Raji (cell line): ENCODE data around the gene DAZAP1.

ENCODE experiments used
- POLR2A ChIP-seq: IDR thresholded peaks from 2 replicates; pipeline ENCODE4 v1.6.1; 2011; ENCODE audit warnings: low read depth, low read length, control low read depth; ENCODE audit not compliant: insufficient read depth

Gene DAZAP1

GRCh38 chr19:1422943-1423342, 15.6 kb downstream of the DAZAP1 start:
- TF ChIP-seq POLR2A = no peak

DNA sequence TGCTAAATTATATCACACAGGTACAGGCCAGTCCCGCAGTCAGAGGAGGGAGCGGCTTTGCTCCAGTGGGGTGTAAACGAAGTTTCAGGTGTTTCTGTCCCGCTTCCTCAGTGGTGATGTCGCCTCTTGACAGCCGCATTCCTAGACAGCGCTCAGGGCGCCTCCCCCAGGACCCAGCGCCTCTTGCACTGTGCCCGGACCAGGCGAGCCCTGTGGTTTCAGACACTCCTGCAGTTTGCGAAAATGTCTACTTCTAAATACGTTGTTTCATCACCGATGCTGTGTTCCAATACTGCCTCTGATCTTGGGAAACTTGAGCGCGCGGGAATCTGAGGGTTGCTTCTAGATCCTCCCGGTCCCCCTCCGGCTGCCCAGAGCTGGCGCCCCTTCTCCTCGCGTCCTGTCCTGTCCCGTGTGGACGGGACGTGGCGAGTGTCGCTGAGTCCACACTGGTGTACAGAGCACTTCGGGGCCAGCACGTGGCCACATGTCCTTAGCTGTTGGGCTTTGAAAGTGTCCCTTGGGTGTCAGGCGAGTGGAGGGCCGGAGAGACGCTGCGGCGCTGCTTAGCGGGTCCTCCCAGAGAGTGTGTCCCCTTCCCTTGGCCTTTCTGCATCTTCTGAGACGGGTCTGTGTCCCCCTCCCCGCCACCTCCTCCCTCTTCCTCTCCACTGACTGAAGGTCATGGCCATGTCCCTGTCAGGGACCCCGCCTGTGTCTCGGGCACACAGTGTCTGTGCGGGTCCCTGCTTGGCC, 16.2 kb downstream of the DAZAP1 start:
- no peak for TF ChIP-seq POLR2A

DNA sequence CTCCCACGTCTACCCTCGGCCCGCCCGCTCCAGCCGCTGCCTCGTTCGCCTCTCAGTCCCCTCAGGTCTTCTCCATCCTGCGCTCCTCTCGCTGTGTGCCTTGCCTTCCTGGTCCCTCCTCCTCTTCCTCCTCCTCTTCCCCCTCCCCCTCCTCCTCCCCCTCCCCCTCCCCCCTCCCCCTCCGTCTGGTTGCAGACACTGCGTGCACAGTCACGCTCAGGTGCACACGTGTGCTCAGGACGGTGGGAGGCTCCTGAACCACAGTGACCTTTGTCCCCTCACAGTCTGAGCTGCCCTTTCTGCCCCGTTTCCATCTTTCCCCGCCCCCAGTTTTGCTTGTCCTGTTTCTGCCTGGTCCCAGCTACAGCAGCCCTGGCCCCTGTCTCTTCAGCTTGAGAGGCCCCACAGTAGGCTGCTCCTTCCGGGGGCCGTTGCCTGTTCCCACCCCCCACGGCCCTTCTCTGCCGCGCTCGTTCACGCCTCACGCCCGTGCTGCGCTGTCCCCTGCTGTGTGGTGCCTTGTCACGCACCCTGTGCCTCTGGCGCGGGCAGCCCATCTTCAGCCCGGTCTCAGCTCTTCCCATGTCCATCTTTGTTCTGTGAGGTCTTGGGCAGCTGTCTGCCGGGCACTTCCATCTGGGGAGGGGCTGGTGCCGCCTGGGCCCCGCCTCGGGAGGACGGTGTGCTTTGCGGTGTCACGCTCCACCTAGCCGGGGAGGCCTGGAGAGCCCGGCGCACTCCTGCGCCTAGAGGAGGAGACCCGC, 17.0 kb downstream of the DAZAP1 start:
- TF ChIP-seq POLR2A = no peak

GRCh38 chr19:1425102-1425837, 17.9 kb downstream of the DAZAP1 start:
- no peak for TF ChIP-seq POLR2A

GRCh38 chr19:1425902-1426301, 18.5 kb downstream of the DAZAP1 start:
- no peak for TF ChIP-seq POLR2A

DNA sequence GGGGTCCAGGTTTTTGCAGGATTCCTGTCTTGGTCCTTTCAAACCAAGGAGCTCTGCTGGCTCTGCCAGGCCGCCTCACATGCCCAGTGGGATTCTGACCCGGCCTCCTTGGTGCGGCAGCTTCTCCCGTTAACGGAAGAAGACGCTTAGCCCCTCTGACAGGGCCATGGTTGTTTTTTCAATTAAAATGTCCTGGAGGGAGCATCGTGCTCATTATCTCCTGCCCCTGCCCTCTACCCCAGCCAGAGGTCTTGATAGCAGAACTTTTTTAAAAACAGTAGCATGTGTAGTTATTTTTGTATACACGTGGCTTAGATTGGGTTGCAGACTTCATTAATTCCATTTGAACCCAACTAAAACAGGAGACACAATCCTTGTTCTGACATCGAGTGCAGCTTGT, 19.4 kb downstream of the DAZAP1 start:
- TF ChIP-seq POLR2A = no peak

- TF ChIP-seq POLR2A = no peak
Observed at GRCh38 chr19:1427221-1427920, 20.0 kb downstream of the DAZAP1 start.

DNA sequence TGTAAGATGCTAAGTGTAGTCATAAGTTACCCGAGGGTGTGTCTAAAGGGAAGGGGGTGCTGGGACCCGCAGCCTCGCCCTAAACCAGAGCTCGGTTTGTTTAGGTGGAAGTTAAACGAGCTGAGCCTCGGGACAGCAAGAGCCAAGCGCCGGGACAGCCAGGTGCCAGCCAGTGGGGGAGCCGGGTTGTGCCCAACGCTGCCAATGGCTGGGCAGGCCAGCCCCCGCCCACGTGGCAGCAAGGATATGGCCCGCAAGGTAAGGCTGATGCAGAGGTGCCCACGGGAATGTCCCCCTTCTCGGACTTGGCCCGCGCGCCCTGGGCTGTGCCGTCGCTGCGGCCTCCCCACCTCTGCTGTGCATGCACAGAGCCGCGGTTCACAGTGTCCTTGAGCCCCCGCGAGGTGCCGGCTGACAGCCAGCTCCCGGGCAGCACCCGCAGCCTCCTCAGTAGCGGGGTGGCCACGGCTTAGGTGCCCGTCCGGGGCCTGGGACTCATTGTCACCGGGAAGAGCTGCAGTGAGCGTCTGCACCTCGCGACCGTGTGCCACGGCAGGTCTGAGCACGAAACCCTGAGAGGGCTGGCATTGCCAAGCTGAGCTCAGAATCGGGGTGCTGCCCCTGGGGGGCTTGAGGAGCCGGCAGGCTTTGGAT, 21.5 kb downstream of the DAZAP1 start:
- no peak for TF ChIP-seq POLR2A

- no peak for TF ChIP-seq POLR2A
Observed at GRCh38 chr19:1429750-1430149, 22.4 kb downstream of the DAZAP1 start.

GRCh38 chr19:1430246-1430645, 22.9 kb downstream of the DAZAP1 start:
- TF ChIP-seq POLR2A = no peak

DNA sequence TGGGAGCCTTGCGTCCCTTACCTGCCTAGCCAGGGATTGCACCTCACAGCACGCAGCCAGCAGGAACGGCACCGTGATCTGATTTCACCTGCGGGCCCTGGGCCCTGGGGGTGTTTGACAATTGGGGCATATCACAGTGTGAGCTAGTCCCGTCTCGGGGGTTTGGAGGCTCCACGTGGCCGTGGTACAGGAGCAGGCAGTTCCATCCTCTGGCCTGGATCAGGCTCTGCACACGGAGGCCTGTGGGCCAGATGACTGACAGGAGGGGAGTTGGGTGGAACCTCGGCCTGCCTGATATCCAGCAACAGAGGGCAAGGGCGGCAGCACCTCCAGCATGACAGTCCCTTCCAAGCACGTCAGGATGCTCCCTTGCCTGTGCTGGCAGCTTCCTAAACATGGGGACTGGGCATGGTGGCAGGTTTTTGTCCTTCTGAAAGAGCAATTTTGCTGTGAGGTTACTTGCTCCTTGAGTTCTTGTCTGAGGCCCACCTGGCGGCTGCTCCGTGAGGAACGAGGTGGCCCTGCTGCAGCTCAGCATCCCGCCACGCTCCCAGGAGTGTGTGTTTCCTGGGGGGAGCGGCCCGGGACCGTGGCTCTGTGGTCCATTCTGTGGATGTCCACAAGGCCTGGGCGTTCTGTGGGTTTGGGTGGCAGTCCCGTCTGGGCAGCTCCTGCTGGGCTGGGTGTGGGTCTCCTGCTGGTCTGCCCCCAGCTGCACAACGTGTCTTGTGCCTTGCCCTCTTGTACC, 24.5 kb downstream of the DAZAP1 start:
- TF ChIP-seq POLR2A = no peak

DNA sequence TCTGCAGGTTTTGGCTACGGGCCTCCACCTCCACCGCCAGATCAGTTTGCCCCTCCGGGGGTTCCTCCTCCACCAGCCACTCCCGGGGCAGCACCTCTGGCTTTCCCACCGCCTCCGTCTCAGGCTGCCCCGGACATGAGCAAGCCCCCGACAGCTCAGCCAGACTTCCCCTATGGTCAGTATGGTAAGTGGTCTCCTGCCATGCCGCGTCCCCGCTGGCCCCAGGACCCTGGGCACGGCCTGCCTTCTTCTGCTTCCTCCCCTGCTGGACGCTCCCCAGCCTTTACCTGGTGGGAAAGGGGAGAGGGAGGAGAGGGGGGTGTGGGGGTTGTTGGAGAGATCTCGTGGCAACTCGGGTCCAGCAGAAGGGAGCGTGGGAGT, 25.1 kb downstream of the DAZAP1 start:
- no peak for TF ChIP-seq POLR2A

- TF ChIP-seq POLR2A = no peak
Observed at GRCh38 chr19:1433119-1434039, 26.0 kb downstream of the DAZAP1 start.
